HepG2 (cell line): ENCODE results near the gene ADAMTS4. TPM values are rescaled to one million over a fixed set of nuclear protein-coding genes. Genes with fewer than 3 reads are reported as not detected.

Experiments
- CC2D1A ChIP-seq: sonication (generic); formaldehyde crosslinking; IDR thresholded peaks from 2 replicates; pipeline ENCODE4 v1.8.1; 2023; ENCODE audit warnings: mild to moderate bottlenecking, missing genetic modification reagents
- GATAD1 ChIP-seq: IDR thresholded peaks from 2 replicates; pipeline ENCODE4 v1.6.1; 2016; ENCODE audit warnings: missing genetic modification reagents, missing compliant biosample characterization
- HBP1 ChIP-seq: IDR thresholded peaks from 2 replicates; pipeline ENCODE4 v1.6.1; 2016; ENCODE audit warnings: low read depth, control low read depth
- NFE2 ChIP-seq: sonication (generic); formaldehyde crosslinking; IDR thresholded peaks from 2 replicates; pipeline ENCODE4 v1.4.0; 2020; ENCODE audit warnings: missing genetic modification reagents
- POLR2G ChIP-seq: fragments of 200-400 bp; formaldehyde crosslinking; IDR thresholded peaks from 2 replicates; pipeline ENCODE4 v1.6.1; 2018; ENCODE audit warnings: mild to moderate bottlenecking, low read depth, low read length, moderate library complexity
- PRMT3 ChIP-seq: sonication (generic); formaldehyde crosslinking; IDR thresholded peaks from 2 replicates; pipeline ENCODE4 v1.8.1; 2022; ENCODE audit warnings: low read depth, mild to moderate bottlenecking, moderate library complexity, missing genetic modification reagents, borderline replicate concordance
- SALL1 ChIP-seq: sonication (generic); formaldehyde crosslinking; IDR thresholded peaks from 2 replicates; pipeline ENCODE4 v1.8.0; 2022; ENCODE audit warnings: mild to moderate bottlenecking, missing genetic modification reagents
- SOX13 ChIP-seq, 3 experiments: fragments of 450-650 bp in 1 of 3; sonication (generic) in 1 of 3; formaldehyde crosslinking in 1 of 3; IDR thresholded peaks in 2 of 3; conservative IDR thresholded peaks in 1 of 3; 2 replicates each; pipeline versions ENCODE4 v1.5.0 to v1.6.1; 2016 to 2020; ENCODE audit warnings: antibody characterized with exemption in 1 of 3, mild to moderate bottlenecking in 1 of 3, missing compliant biosample characterization in 1 of 3, missing genetic modification reagents in 1 of 3, moderate library complexity in 1 of 3
- TOPORS ChIP-seq: sonication (generic); formaldehyde crosslinking; IDR thresholded peaks from 2 replicates; pipeline ENCODE4 v1.8.0; 2023; ENCODE audit warnings: mild to moderate bottlenecking, missing genetic modification reagents
- ZBTB20 ChIP-seq: sonication (generic); formaldehyde crosslinking; IDR thresholded peaks from 2 replicates; pipeline ENCODE4 v1.8.1; 2023; ENCODE audit warnings: missing genetic modification reagents, low read depth, mild to moderate bottlenecking, borderline replicate concordance
- ZBTB7A ChIP-seq: sonication (generic); formaldehyde crosslinking; IDR thresholded peaks from 2 replicates; pipeline ENCODE4 v1.8.0; 2022; ENCODE audit warnings: mild to moderate bottlenecking, missing genetic modification reagents
- ZFP90 ChIP-seq: sonication (generic); formaldehyde crosslinking; IDR thresholded peaks from 2 replicates; pipeline ENCODE4 v1.8.0; 2022; ENCODE audit warnings: missing genetic modification reagents, mild to moderate bottlenecking, inconsistent platforms, borderline replicate concordance
- ZNF24 ChIP-seq: fragments of 450-650 bp; IDR thresholded peaks from 2 replicates; pipeline ENCODE4 v1.6.1; 2017; ENCODE audit warnings: antibody characterized with exemption, mild to moderate bottlenecking
- ZNF589 ChIP-seq: sonication (generic); formaldehyde crosslinking; conservative IDR thresholded peaks from 2 replicates; pipeline ENCODE4 v1.8.0; 2022; ENCODE audit warnings: mild to moderate bottlenecking, moderate library complexity, missing genetic modification reagents
- ZNF674 ChIP-seq: sonication (generic); formaldehyde crosslinking; IDR thresholded peaks from 2 replicates; pipeline ENCODE4 v1.5.0; 2020; ENCODE audit warnings: low read depth, mild to moderate bottlenecking, missing genetic modification reagents
- ZNF775 ChIP-seq: sonication (generic); formaldehyde crosslinking; IDR thresholded peaks from 2 replicates; pipeline ENCODE4 v1.4.0; 2020; ENCODE audit warnings: missing genetic modification reagents, mild to moderate bottlenecking, moderate library complexity, borderline replicate concordance
- polyA plus RNA-seq, 8 experiments: library from polyadenylated mRNA; depleted of rRNA in 3 of 8; stranded (reverse) in 7 of 8; unstranded in 1 of 8; fragments of >200 nt; fragmentation: Illumina TruSeq in 4 of 8; extraction: Trizol in 4 of 8; gene quantifications; 2 replicates each; pipeline versions ENCODE4 v1.2.1 to v1.2.3, GENCODE V29; 2011 to 2016; ENCODE audit warnings: low read depth in 4 of 8, missing spikeins in 1 of 8, mixed read lengths in 1 of 8; ENCODE audit not compliant: insufficient read depth in 1 of 8
- total RNA-seq, 5 experiments: library from RNA; depleted of rRNA; stranded (reverse); fragments of >200 nt; fragmentation: Illumina TruSeq; extraction: Trizol; gene quantifications; 2 replicates each; pipeline ENCODE4 v1.2.3, GENCODE V29; 2016; ENCODE audit warnings: low read depth in 1 of 5
- TF ChIP-seq, protein P1 (sequence below): sonication (generic); formaldehyde crosslinking; IDR thresholded peaks from 2 replicates; pipeline ENCODE4 v1.9.0; 2021; ENCODE audit warnings: mild to moderate bottlenecking, missing genetic modification reagents
- TF ChIP-seq, protein P2 (sequence below): sonication (generic); formaldehyde crosslinking; IDR thresholded peaks from 2 replicates; pipeline ENCODE4 v1.4.0; 2020; ENCODE audit warnings: missing genetic modification reagents

The ADAMTS4 gene
- total and polyA plus RNA-seq, 2 of the 13 experiments (the other 11 are each of a cell fraction or from before 2014, with no cell fraction given) = 0.51 to 1.7 TPM

DNA sequence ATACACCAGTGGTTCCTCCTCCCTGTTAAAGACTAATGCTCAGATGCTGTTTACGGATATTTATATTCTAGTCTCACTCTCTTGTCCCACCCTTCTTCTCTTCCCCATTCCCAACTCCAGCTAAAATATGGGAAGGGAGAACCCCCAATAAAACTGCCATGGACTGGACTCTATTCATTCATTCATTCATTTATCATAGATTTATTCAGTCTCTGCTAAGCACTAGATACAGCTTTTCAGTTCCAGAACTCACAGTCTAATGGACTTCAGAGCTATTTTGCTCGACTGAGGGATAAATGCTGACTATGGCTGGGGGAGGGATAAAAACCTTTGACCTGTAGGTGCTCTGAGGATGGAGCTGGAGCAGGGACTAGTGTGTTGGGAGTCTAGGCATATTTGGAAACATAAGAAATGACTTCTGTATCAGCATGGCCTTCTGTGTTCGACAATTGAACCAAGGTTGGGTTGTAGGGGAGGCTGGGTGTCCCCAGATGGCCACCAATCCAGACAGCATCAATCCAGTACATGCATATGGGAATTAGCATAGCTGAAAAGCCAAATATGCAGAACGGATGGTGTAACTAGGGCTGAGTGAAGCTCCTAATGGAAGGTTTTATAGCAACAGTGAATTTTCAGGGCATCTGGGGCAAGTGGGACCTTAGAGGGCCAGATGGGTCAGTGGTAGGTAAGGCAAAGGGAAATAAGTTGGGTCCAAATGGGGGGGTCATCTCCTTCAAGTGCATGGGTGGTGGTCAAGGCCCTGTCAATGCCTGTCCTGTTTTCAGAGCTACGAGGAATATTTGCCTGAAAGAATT is 20.4 kb upstream of the ADAMTS4 start (continued):
- TF ChIP-seq ZBTB7A (CRISPR knock-in tag) (no peak), NFE2 (CRISPR knock-in tag) (no peak), ZNF775 (CRISPR knock-in tag) (no peak), PRMT3 (CRISPR knock-in tag) (peak; percentile 56; the same call in 1 of the 2 replicates), POLR2G (peak; percentile 79), ZNF674 (CRISPR knock-in tag) (no peak), ZNF24 (peak; percentile 72; the same call in 1 of the 2 replicates), TOPORS (CRISPR knock-in tag) (no peak; the same call in 1 of the 2 replicates), CC2D1A (CRISPR knock-in tag) (0 out of 2 replicates have a peak, but pooled peaks have one; percentile 66), ZFP90 (CRISPR knock-in tag) (0 out of 2 replicates have a peak, but pooled peaks have one; percentile 62), ZNF589 (0 out of 2 replicates have a peak, but pooled peaks have one; percentile 63), SALL1 (CRISPR knock-in tag) (peak; percentile 24; the same call in 1 of the 2 replicates), GATAD1 (CRISPR knock-in tag) (no peak), HBP1 (no peak), ZBTB20 (CRISPR knock-in tag) (no peak), SOX13 (IDR thresholded peaks at IDR 0.05) (peak; percentile 10; the same call in 1 of the 2 replicates), SOX13 (CRISPR knock-in tag; conservative IDR thresholded peaks at IDR 0.05 in 1 of 2, IDR thresholded peaks at IDR 0.05 in 1 of 2) (no peak)
- TF ChIP-seq, protein P1, sequence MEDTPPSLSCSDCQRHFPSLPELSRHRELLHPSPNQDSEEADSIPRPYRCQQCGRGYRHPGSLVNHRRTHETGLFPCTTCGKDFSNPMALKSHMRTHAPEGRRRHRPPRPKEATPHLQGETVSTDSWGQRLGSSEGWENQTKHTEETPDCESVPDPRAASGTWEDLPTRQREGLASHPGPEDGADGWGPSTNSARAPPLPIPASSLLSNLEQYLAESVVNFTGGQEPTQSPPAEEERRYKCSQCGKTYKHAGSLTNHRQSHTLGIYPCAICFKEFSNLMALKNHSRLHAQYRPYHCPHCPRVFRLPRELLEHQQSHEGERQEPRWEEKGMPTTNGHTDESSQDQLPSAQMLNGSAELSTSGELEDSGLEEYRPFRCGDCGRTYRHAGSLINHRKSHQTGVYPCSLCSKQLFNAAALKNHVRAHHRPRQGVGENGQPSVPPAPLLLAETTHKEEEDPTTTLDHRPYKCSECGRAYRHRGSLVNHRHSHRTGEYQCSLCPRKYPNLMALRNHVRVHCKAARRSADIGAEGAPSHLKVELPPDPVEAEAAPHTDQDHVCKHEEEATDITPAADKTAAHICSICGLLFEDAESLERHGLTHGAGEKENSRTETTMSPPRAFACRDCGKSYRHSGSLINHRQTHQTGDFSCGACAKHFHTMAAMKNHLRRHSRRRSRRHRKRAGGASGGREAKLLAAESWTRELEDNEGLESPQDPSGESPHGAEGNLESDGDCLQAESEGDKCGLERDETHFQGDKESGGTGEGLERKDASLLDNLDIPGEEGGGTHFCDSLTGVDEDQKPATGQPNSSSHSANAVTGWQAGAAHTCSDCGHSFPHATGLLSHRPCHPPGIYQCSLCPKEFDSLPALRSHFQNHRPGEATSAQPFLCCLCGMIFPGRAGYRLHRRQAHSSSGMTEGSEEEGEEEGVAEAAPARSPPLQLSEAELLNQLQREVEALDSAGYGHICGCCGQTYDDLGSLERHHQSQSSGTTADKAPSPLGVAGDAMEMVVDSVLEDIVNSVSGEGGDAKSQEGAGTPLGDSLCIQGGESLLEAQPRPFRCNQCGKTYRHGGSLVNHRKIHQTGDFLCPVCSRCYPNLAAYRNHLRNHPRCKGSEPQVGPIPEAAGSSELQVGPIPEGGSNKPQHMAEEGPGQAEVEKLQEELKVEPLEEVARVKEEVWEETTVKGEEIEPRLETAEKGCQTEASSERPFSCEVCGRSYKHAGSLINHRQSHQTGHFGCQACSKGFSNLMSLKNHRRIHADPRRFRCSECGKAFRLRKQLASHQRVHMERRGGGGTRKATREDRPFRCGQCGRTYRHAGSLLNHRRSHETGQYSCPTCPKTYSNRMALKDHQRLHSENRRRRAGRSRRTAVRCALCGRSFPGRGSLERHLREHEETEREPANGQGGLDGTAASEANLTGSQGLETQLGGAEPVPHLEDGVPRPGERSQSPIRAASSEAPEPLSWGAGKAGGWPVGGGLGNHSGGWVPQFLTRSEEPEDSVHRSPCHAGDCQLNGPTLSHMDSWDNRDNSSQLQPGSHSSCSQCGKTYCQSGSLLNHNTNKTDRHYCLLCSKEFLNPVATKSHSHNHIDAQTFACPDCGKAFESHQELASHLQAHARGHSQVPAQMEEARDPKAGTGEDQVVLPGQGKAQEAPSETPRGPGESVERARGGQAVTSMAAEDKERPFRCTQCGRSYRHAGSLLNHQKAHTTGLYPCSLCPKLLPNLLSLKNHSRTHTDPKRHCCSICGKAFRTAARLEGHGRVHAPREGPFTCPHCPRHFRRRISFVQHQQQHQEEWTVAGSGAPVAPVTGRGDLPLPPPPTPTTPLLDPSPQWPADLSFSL (CRISPR knock-in tag) = no peak
- TF ChIP-seq, protein P2, sequence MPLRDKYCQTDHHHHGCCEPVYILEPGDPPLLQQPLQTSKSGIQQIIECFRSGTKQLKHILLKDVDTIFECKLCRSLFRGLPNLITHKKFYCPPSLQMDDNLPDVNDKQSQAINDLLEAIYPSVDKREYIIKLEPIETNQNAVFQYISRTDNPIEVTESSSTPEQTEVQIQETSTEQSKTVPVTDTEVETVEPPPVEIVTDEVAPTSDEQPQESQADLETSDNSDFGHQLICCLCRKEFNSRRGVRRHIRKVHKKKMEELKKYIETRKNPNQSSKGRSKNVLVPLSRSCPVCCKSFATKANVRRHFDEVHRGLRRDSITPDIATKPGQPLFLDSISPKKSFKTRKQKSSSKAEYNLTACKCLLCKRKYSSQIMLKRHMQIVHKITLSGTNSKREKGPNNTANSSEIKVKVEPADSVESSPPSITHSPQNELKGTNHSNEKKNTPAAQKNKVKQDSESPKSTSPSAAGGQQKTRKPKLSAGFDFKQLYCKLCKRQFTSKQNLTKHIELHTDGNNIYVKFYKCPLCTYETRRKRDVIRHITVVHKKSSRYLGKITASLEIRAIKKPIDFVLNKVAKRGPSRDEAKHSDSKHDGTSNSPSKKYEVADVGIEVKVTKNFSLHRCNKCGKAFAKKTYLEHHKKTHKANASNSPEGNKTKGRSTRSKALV (CRISPR knock-in tag) = 0 out of 2 replicates have a peak, but pooled peaks have one; percentile 17
